ENCODE data around the gene SCAI. TPM values are rescaled to one million over a fixed set of nuclear protein-coding genes. Genes with fewer than 3 reads are reported as not detected.

The SCAI gene
- total and polyA plus RNA-seq, 2 donors (not counting 1 experiment from before 2014, with no cell fraction given): 5.4 to 9.7 TPM

DNA sequence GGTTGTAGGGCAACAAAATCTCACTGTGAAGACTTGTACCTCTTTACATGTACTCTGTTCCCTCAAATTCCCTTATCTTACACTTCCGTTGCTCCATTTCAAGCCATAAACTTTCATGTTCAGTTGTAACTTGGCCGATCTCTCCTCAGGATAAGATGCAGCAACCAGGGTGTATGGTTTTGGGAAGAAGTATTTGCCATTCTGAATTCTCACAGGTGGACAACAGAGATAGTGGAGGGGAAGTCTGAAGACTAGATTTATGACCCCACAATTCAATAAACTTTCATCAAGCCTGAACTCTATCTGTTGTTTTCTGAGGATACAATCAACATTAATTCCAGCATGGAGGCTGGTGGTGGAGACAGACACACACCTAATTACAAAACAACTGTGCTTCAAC lies 229.9 kb downstream of the SCAI start:
- H3K79me2 ChIP-seq (ENCODE audit: control insufficient read depth, insufficient read depth, low read length): no peaks in the 10 kb centered on the region
- no peak for DNase-seq (ENCODE audit: low read depth in 2 of 2)

DNA sequence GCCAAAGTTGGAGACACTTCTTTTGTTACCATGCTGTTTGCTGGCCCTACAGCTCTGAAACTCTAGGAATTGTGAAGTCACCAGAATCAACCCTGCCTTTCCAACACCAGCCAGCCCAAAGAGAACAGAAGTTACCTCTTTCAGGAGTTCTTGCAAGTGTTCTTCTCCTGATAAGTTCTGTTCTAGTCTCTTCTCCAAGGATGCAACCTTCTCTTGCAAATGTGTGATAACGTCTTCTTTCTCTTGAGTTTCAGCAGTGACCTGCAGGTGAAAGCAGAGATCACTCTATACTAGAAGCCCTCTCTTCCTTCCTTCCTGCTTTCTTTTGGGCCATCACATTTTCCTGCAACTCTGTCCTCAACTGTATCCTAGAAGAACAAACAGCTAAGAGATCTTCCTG lies 231.6 kb downstream of the SCAI start:
- Histone ChIP-seq H3K9ac (ENCODE audit: insufficient read depth, low read length) (no peak overlapping the region), H3K27me3 (ENCODE audit: control insufficient read depth, insufficient read depth, low read length) (no peaks in the 10 kb centered on the region), H3K27ac (ENCODE audit: insufficient read depth, low read length) (no peak overlapping the region), H3K9me3 (ENCODE audit: control insufficient read depth, insufficient read depth, low read depth, low read length) (no peaks in the 10 kb centered on the region), H2AFZ (ENCODE audit: low read length) (no peak overlapping the region), H3K4me2 (ENCODE audit: extremely low read depth, insufficient read depth, low read length) (no peak overlapping the region), H3K79me2 (ENCODE audit: control insufficient read depth, insufficient read depth, low read length) (no peaks in the 10 kb centered on the region), H3K4me1 (ENCODE audit: control insufficient read depth, extremely low read depth, insufficient read depth, low read length) (no peaks in the 10 kb centered on the region), H3K36me3 (ENCODE audit: control insufficient read depth, insufficient read depth, low read length) (peaks cover 6% of the 10 kb centered on the region), H4K20me1 (ENCODE audit: control insufficient read depth, extremely low read depth, insufficient read depth, low read length) (no peaks in the 10 kb centered on the region), H3K4me3 (replicated peaks in 1 of 4; ENCODE audit: control extremely low read depth in 1 of 4, insufficient read depth in 1 of 4, low read depth in 3 of 4, low read length in 4 of 4) (no peak overlapping the region)
- no peak for DNase-seq (ENCODE audit: low read depth in 2 of 2)
- TF ChIP-seq, protein P1, sequence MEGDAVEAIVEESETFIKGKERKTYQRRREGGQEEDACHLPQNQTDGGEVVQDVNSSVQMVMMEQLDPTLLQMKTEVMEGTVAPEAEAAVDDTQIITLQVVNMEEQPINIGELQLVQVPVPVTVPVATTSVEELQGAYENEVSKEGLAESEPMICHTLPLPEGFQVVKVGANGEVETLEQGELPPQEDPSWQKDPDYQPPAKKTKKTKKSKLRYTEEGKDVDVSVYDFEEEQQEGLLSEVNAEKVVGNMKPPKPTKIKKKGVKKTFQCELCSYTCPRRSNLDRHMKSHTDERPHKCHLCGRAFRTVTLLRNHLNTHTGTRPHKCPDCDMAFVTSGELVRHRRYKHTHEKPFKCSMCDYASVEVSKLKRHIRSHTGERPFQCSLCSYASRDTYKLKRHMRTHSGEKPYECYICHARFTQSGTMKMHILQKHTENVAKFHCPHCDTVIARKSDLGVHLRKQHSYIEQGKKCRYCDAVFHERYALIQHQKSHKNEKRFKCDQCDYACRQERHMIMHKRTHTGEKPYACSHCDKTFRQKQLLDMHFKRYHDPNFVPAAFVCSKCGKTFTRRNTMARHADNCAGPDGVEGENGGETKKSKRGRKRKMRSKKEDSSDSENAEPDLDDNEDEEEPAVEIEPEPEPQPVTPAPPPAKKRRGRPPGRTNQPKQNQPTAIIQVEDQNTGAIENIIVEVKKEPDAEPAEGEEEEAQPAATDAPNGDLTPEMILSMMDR (conservative IDR thresholded peaks at IDR 0.05 in 1 of 2, IDR thresholded peaks at IDR 0.05 in 1 of 2; ENCODE audit: low read depth in 1 of 2, low read length in 2 of 2): no peak
- no peak for TF ChIP-seq EZH2 (IDR thresholded peaks at IDR 0.05; ENCODE audit: low read length, missing control alignments)

More for the DNA sequence above, 229.9 kb downstream of the SCAI start:
- Histone ChIP-seq H3K27me3 (ENCODE audit: control insufficient read depth, insufficient read depth, low read length) (no peaks in the 10 kb centered on the region), H2AFZ (ENCODE audit: low read length) (no peak overlapping the region), H3K4me1 (ENCODE audit: control insufficient read depth, extremely low read depth, insufficient read depth, low read length) (no peaks in the 10 kb centered on the region), H3K9me3 (ENCODE audit: control insufficient read depth, insufficient read depth, low read depth, low read length) (no peaks in the 10 kb centered on the region), H3K9ac (ENCODE audit: insufficient read depth, low read length) (no peak overlapping the region), H3K36me3 (ENCODE audit: control insufficient read depth, insufficient read depth, low read length) (peaks cover 6% of the 10 kb centered on the region), H3K27ac (ENCODE audit: insufficient read depth, low read length) (no peak overlapping the region), H3K4me3 (replicated peaks in 1 of 4; ENCODE audit: control extremely low read depth in 1 of 4, insufficient read depth in 1 of 4, low read depth in 3 of 4, low read length in 4 of 4) (no peak overlapping the region), H4K20me1 (ENCODE audit: control insufficient read depth, extremely low read depth, insufficient read depth, low read length) (no peaks in the 10 kb centered on the region), H3K4me2 (ENCODE audit: extremely low read depth, insufficient read depth, low read length) (no peak overlapping the region)
- TF ChIP-seq, protein P1 (conservative IDR thresholded peaks at IDR 0.05 in 1 of 2, IDR thresholded peaks at IDR 0.05 in 1 of 2; ENCODE audit: low read depth in 1 of 2, low read length in 2 of 2): no peak

DNA sequence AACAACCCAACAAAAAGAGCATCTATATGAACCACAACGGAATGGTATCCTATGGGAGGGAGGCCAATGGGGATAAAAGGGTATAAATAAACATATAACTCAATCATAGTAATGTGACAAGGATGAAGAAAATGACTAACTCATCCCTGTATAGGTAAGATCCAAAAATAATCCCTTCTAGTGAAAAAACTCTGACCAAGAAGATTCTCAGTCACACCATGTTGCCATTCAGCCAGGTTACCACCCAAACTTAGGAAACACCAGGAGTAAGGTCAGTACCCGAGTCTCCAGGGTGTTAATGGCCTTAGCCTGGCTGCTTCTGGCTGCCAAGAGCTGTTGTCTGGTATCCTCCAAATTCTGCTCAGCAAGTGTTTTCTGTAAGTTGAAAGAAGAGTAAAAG lies 235.2 kb downstream of the SCAI start:
- H3K79me2 ChIP-seq (ENCODE audit: control insufficient read depth, insufficient read depth, low read length): no peaks in the 10 kb centered on the region
- H3K27me3 ChIP-seq (ENCODE audit: control insufficient read depth, insufficient read depth, low read length): no peaks in the 10 kb centered on the region
- no peaks in the 10 kb centered on the region for H3K4me1 ChIP-seq (ENCODE audit: control insufficient read depth, extremely low read depth, insufficient read depth, low read length)
- DNase-seq (ENCODE audit: low read depth in 2 of 2): no peak
- H3K27ac ChIP-seq (ENCODE audit: insufficient read depth, low read length): no peak overlapping the region
- no peak overlapping the region for H3K4me3 ChIP-seq (replicated peaks in 1 of 4; ENCODE audit: control extremely low read depth in 1 of 4, insufficient read depth in 1 of 4, low read depth in 3 of 4, low read length in 4 of 4)
- no peaks in the 10 kb centered on the region for H3K9me3 ChIP-seq (ENCODE audit: control insufficient read depth, insufficient read depth, low read depth, low read length)
- TF ChIP-seq, protein P1 (conservative IDR thresholded peaks at IDR 0.05 in 1 of 2, IDR thresholded peaks at IDR 0.05 in 1 of 2; ENCODE audit: low read depth in 1 of 2, low read length in 2 of 2): no peak
- TF ChIP-seq EZH2 (IDR thresholded peaks at IDR 0.05; ENCODE audit: low read length, missing control alignments): no peak
- H3K36me3 ChIP-seq (ENCODE audit: control insufficient read depth, insufficient read depth, low read length): peaks cover 5% of the 10 kb centered on the region
- no peaks in the 10 kb centered on the region for H4K20me1 ChIP-seq (ENCODE audit: control insufficient read depth, extremely low read depth, insufficient read depth, low read length)
- no peak overlapping the region for H3K9ac ChIP-seq (ENCODE audit: insufficient read depth, low read length)
- no peak overlapping the region for H2AFZ ChIP-seq (ENCODE audit: low read length)
- H3K4me2 ChIP-seq (ENCODE audit: extremely low read depth, insufficient read depth, low read length): no peak overlapping the region
